BE2C (cell line): Measurements from ENCODE around the gene KCNMA1.

Experiments used
- DNase-seq: peaks from one replicate; pipeline ENCODE4 v3.0.0-alpha.2; 2020
- H3K27me3 ChIP-seq: fragments of 250-450 bp; sonication (Bioruptor Pico); 2 replicates; pipeline ENCODE4 v1.5.1; 2020; ENCODE audit warnings: mild to moderate bottlenecking
- H3K36me3 ChIP-seq: fragments of 250-450 bp; sonication (Bioruptor Pico); 2 replicates; pipeline ENCODE4 v1.5.1; 2020; ENCODE audit warnings: mild to moderate bottlenecking
- H3K4me1 ChIP-seq: fragments of 250-450 bp; sonication (Bioruptor Pico); 2 replicates; pipeline ENCODE4 v1.5.1; 2020
- H3K4me3 ChIP-seq: 2 replicates; pipeline ENCODE4 v1.5.1; 2011; ENCODE audit warnings: low read depth, low read length
- H3K9me3 ChIP-seq: fragments of 250-450 bp; sonication (Bioruptor Pico); 2 replicates; pipeline ENCODE4 v1.5.1; 2020
- TF ChIP-seq, protein P1 (sequence below): IDR thresholded peaks from 2 replicates; pipeline ENCODE4 v1.5.1; 2012; ENCODE audit warnings: mild to moderate bottlenecking, low read depth, low read length

Gene KCNMA1

DNA sequence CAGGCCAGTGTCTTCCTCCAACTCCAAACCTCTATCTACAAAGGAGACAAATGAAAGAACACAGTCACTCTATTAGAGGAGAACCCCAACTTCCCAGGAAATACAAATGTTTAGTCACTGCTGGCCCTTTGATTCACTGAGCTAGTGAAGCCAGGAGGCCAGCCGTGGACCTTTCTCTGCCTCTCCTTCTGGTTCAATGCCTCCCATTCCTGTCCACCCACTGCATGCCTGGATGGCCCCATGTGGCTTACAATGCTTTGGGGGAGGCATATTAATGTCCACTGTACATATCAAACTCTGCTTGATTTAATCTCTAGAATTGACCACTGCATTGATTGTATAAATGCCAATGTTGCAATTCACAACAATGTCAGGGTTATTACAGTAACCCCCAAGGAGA, 687.3 kb downstream of the KCNMA1 start:
- H3K27me3 ChIP-seq = no peaks in the 10 kb centered on the region
- DNase-seq = no peak
- H3K36me3 ChIP-seq = no peaks in the 10 kb centered on the region
- no peak overlapping the region for H3K4me3 ChIP-seq
- TF ChIP-seq, protein P1, sequence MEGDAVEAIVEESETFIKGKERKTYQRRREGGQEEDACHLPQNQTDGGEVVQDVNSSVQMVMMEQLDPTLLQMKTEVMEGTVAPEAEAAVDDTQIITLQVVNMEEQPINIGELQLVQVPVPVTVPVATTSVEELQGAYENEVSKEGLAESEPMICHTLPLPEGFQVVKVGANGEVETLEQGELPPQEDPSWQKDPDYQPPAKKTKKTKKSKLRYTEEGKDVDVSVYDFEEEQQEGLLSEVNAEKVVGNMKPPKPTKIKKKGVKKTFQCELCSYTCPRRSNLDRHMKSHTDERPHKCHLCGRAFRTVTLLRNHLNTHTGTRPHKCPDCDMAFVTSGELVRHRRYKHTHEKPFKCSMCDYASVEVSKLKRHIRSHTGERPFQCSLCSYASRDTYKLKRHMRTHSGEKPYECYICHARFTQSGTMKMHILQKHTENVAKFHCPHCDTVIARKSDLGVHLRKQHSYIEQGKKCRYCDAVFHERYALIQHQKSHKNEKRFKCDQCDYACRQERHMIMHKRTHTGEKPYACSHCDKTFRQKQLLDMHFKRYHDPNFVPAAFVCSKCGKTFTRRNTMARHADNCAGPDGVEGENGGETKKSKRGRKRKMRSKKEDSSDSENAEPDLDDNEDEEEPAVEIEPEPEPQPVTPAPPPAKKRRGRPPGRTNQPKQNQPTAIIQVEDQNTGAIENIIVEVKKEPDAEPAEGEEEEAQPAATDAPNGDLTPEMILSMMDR = no peak
- H3K4me1 ChIP-seq = no peaks in the 10 kb centered on the region
- H3K9me3 ChIP-seq = no peaks in the 10 kb centered on the region

DNA sequence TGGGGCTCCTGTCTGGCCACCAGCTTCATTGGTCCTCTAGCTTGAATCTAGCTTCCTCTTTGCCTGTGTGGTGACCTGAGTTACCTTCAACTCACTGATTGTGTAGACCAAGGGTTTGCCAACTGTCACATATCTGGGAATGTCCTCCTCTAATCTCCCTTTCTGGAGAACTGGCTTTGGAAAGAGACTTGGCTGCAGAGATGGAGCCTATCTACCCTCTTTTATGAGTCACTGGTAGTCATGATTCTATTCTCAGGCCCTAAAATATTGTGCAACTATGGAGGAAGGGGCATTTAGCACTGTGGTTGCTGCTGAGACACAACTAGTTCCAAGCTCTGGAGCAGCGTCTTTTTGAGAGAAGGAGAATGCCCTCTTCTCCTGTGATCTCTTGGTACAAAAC, 691.3 kb downstream of the KCNMA1 start:
- Histone ChIP-seq H3K27me3 (no peaks in the 10 kb centered on the region), H3K9me3 (no peaks in the 10 kb centered on the region; the same call in 1 of the 2 replicates), H3K4me1 (no peaks in the 10 kb centered on the region), H3K36me3 (no peaks in the 10 kb centered on the region), H3K4me3 (no peak overlapping the region)
- TF ChIP-seq, protein P1 = no peak
- DNase-seq = no peak

DNA sequence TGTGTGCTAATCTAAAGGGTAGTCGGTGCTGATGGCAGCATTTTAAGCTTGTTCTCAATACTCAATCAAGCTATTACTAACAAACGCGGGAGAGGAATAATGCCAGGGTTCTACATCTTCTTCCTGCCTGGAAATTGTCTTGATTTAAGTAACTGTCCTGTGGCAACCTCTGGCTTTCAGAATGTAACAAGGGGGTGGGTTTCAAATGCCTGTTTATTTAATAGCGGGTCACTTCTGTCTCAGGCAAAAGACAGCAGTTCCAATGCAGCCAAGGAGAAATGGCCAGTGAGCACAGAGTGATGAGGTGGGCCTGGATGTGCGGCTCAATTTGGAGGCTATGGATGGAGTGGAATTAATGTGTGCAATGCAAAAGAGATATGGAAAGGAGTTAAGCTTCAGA, 692.4 kb downstream of the KCNMA1 start:
- TF ChIP-seq, protein P1 = no peak
- DNase-seq = no peak
- Histone ChIP-seq H3K27me3 (no peaks in the 10 kb centered on the region), H3K36me3 (no peaks in the 10 kb centered on the region), H3K4me1 (no peaks in the 10 kb centered on the region), H3K9me3 (no peaks in the 10 kb centered on the region; the same call in 1 of the 2 replicates), H3K4me3 (no peak overlapping the region)

DNA sequence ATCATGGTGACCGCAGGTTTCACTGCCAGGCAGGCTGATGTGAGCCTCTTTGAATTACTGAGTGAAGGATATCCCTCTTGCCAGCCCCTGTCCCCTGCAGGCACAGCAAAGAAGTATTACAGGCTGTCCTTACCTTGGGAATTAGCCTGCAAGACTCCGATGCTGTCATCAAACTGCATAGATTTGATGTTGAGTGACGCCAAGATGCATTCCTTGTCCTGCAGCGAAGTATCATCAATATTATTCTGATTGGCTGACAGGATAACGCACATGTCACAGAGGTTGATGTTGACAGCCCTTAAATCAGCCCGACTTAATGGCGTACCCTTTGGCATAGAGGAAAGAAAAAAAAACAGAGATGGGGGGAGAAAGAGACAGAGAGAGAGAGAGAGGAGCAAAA, 693.0 kb downstream of the KCNMA1 start:
- Histone ChIP-seq H3K4me1 (no peaks in the 10 kb centered on the region), H3K36me3 (no peaks in the 10 kb centered on the region), H3K9me3 (no peaks in the 10 kb centered on the region; the same call in 1 of the 2 replicates), H3K27me3 (no peaks in the 10 kb centered on the region), H3K4me3 (no peak overlapping the region)
- TF ChIP-seq, protein P1 = no peak
- no peak for DNase-seq

DNA sequence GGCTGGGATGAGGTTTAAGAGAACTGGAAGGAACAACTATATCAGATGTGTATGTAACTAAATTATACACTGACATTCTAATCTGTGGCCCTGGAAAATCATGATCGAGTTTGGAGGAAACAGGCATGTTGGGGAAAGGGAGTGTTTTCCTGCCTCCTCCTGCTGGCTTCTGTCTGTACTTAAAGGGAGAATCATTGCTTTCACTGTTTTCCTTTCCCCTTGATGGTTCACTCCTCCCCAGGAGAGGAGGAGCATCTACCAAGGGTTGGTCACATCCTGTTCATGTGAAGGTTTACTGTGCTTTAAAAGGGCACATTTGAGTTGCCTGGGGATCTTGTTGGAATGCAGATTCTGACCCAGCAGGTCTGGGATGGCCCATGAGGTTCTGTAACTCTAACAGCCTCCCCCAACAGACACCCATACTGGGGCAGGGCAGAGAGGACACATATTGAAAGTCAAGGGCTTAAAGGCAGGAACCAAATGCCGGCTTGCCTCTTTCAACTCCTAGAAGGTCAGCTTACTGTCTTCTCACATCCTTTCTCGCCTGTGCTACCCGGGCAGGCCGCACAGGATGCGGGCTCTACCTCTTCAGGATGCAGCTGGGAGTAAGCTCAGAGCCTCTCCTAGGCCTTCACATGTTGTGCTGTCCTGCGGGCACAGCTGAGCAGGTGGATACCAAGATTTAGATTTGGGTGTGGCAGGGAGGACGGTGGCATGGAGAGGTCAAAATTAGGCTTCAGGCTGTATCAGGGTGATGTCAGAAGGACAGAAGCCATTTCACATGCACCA, 694.8 kb downstream of the KCNMA1 start:
- H3K9me3 ChIP-seq = no peaks in the 10 kb centered on the region; the same call in 1 of the 2 replicates
- no peaks in the 10 kb centered on the region for H3K36me3 ChIP-seq
- TF ChIP-seq, protein P1 = no peak
- no peaks in the 10 kb centered on the region for H3K27me3 ChIP-seq
- no peak for DNase-seq
- no peak overlapping the region for H3K4me3 ChIP-seq
- H3K4me1 ChIP-seq = no peaks in the 10 kb centered on the region

DNA sequence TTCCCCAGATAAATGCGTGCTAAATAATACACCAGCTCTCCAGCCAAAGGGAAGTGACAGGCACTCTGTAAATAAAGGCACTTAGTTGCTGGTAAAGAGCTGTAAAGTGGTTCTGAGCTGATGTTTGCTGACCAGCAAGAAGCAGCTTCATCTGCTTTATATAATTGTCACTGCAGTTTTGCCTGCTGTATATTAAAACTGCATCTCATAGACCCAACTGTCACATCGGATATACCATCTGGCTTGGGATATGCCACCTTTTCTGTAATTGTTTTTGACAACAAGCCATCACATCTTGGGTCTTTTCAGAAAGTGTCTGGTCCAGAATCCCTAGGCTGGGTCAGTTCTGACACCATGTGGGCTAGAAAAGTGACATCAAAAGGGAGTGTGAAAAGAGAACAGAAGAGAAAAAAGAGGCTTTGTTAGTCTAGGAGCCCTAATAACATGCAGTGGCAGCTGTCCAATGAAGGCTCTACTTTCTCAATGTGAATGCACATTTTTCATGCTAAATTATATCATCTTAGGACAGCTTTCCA, 697.6 kb downstream of the KCNMA1 start:
- H3K36me3 ChIP-seq = no peaks in the 10 kb centered on the region
- no peak overlapping the region for H3K4me3 ChIP-seq
- H3K9me3 ChIP-seq = no peaks in the 10 kb centered on the region; the same call in 1 of the 2 replicates
- H3K4me1 ChIP-seq = peaks cover 3% of the 10 kb centered on the region; the same call in 1 of the 2 replicates
- no peak for DNase-seq
- H3K27me3 ChIP-seq = no peaks in the 10 kb centered on the region
- TF ChIP-seq, protein P1 = no peak
